Raji (cell line): ENCODE results near the gene ABCF3.

ENCODE experiments used
- POLR2A ChIP-seq: IDR thresholded peaks from 2 replicates; pipeline ENCODE4 v1.6.1; 2011; ENCODE audit warnings: low read depth, low read length, control low read depth; ENCODE audit not compliant: insufficient read depth

ABCF3 gene

GRCh38 chr3:184178521-184179138, 7.4 kb upstream of the ABCF3 start:
- no peak for TF ChIP-seq POLR2A

DNA sequence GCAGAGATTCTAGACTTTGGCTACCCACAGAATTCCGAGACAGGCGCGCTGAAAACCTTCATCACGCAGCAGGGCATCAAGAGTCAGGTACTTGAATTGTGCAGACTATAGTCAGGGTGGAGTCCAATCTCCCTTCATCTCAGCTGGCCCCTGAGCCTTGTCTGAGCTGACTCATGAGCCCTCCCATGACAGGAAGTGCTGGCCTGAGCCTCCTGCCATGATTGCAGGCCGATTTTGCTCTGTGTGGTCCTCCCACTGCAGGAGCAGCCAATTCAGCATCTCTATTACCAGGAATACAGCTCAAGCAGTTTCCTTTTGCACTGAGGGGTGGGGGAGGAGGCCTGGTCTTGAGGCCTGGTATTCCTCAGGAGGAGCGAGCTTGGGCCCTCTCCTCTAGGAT, 5.8 kb upstream of the ABCF3 start:
- TF ChIP-seq POLR2A = no peak

- TF ChIP-seq POLR2A = no peak
Observed at GRCh38 chr3:184181596-184181995, 4.4 kb upstream of the ABCF3 start.

GRCh38 chr3:184183679-184184078, 2.3 kb upstream of the ABCF3 start:
- TF ChIP-seq POLR2A = no peak

- TF ChIP-seq POLR2A = no peak
Observed at GRCh38 chr3:184184546-184185230, 1.3 kb upstream of the ABCF3 start.

DNA sequence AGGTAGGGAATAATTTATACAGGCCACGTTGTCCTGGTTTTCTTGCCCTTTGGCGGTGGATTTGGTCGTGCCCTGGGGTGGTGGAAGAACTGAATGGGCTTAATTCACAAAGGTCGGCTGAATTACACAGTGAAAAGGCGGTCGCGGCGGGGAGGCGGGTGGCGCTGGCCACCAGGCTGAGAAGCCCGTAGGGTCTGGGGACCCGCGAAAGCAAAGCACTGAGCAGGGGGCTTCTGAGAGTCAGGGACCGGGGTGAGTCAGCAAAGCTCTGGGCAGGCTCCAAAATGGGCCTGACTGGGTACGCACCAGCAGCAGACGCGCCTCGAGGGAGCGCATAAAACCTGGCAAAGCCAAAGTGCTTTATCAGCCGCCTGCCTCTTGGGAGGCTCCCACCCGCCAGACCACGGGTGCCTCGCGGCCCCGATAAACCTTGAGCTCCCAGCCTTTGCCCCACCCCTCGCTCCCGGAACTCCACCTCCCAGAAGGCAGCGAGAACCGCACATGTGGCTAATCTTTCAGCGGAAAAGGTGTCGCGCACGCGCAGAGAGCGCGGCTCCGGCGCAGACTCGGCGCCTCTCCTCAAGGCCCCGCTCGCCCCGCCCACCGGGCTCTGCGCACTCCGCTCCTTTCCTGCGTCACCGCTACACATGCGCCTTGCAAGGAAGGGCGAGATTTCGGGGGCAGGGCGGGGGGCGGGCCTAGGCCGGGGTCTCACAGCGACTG, 377 bp upstream of the ABCF3 start:
- TF ChIP-seq POLR2A = peak; percentile 83

DNA sequence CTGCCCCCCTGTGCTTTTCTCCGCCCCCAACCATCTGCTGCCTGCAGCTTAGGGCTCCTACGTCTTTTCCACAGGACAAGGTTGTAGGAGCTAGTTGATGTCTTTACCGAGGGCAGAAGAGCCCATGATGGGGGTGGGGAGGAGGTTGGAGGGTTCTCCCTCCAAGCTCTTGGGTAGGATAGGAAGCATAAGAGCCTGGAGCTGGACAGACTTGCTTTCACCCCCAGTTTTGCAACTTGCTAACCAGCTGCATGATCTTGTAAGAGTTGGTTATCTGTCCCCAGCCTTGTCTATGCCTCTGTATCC, 856 bp downstream of the ABCF3 start:
- no peak for TF ChIP-seq POLR2A

DNA sequence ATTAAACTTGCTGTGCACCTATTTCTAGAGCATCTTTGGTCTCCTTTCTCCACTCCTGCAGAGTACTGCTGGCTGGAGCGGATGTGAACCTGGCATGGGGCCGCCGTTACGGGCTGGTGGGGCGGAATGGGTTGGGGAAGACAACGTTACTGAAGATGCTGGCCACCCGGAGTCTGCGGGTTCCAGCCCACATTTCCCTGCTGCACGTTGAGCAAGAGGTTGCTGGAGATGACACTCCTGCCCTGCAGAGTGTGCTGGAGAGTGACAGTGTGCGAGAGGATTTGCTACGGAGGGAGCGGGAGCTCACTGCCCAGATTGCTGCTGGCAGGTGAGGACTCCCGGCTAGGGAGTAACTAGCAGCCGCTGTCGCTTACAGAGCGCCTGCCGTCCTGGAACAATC, 2.1 kb downstream of the ABCF3 start:
- no peak for TF ChIP-seq POLR2A

- TF ChIP-seq POLR2A = no peak
Observed at GRCh38 chr3:184189421-184189820, 3.4 kb downstream of the ABCF3 start.

DNA sequence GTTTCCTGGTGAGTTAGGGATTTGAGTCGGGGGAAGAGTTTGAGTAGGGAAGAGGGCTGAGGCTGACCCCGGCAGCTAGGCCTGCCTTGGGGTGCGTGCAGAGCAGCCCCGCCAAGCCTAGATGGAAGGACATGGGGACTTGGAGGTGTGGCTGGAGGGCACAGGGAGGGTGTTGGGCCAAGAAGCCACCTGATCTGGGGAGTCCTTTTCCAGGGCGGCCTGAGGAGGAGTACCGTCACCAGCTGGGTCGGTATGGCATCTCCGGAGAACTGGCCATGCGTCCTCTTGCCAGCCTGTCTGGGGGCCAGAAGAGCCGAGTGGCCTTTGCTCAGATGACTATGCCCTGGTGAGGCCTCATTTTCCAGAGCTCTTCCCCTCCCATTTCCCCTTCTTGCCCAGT, 6.9 kb downstream of the ABCF3 start:
- no peak for TF ChIP-seq POLR2A

DNA sequence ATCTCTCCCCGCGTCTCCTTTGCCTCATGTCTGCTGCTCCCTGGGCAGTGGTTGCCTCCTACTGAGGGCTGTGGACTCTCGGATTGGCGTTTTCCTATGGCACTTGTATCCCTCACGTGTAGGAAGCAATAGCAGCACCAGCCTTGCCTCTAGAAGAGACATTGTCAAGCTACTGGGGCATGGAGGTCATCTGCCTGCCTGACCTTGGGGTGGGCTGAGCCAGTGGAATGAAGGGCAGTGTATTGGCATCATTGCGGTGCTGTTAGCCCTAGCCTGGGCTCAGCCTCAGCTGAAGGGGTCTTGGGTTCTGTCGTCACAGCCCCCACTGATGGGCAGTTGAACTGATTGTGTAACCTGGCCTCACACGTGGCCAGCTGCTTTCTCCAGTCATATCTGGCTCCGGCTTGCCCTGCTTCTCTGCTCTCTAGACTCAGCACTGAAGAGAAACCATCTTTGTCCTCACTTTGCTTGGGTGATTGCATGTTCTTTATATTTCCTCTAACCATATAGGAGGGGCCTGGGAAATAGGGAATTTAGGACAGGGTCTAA, 8.1 kb downstream of the ABCF3 start:
- no peak for TF ChIP-seq POLR2A

DNA sequence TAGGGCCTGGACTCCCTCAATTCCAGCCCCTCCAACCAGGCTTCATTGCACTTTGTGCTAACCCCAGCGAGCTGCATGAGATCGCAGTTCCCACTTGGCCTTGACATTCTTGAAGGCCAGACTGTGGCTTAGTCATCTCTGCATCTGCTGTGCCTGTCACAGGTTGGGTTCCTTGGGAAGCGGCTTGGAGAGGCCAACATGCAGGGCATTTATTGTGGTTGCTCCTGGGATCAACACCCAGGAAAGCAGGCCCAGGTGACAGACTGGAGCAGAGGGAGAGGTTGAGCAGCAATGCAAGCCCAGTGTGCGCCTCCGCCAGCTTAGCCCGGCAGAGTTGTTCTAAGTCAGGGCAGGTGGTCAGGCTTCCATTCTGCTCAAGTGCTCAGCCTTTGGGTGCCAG, 10.5 kb downstream of the ABCF3 start:
- no peak for TF ChIP-seq POLR2A

DNA sequence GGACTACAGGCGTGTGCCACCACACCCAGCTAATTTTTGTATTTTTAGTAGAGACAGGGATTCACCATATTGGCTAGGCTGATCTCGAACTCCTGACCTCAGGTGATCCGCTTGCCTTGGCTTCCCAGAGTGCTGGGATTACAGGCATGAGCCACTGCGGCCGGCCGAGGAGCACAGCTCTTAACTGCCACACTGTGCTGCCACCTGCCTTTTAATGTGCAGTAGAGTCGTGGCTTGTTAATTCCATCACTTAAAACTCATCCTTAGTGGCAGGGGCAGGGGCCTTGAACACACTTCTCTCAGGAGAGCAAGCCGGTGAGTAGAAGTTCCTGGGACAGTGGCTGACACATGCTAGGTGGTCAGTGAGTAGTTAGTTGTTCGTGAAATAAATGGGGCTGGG, 12.5 kb downstream of the ABCF3 start:
- no peak for TF ChIP-seq POLR2A

GRCh38 chr3:184200825-184201224, 14.8 kb downstream of the ABCF3 start:
- no peak for TF ChIP-seq POLR2A

- no peak for TF ChIP-seq POLR2A
Observed at GRCh38 chr3:184203526-184203925, 17.5 kb downstream of the ABCF3 start.
